Fibroblast of pulmonary artery (primary cell): ENCODE measurements around the gene CSTF1.

Experiments
- DNase-seq: peaks from one replicate; pipeline ENCODE4 v3.0.0-alpha.2; 2010; ENCODE audit warnings: low read depth
- H3K4me3 ChIP-seq: replicated peaks from 2 replicates; pipeline ENCODE4 v1.5.1; 2011; ENCODE audit warnings: low read depth, mild to moderate bottlenecking, control low read depth, low read length, moderate library complexity
- CTCF ChIP-seq: IDR thresholded peaks from 2 replicates; pipeline ENCODE4 v1.5.1; 2011; ENCODE audit warnings: mild to moderate bottlenecking, control low read depth, low read length, inconsistent platforms; ENCODE audit errors: missing control alignments

CSTF1 gene

GRCh38 chr20:56430461-56430860 is 38.0 kb downstream of the CSTF1 start:
- no peak overlapping the region for H3K4me3 ChIP-seq
- no peak for TF ChIP-seq CTCF
- no peak for DNase-seq

- no peak for TF ChIP-seq CTCF
- no peak for DNase-seq
- H3K4me3 ChIP-seq: no peak overlapping the region
Observed at GRCh38 chr20:56430957-56431356, 38.5 kb downstream of the CSTF1 start.

- TF ChIP-seq CTCF: no peak
- H3K4me3 ChIP-seq: no peak overlapping the region
- DNase-seq: no peak
Observed at GRCh38 chr20:56431471-56431870, 39.0 kb downstream of the CSTF1 start.

GRCh38 chr20:56433221-56433879 is 40.9 kb downstream of the CSTF1 start:
- no peak for TF ChIP-seq CTCF
- no peak overlapping the region for H3K4me3 ChIP-seq
- peak; percentile 52 for DNase-seq

- no peak for TF ChIP-seq CTCF
- peak; percentile 91 for DNase-seq
- H3K4me3 ChIP-seq: no peak overlapping the region
Observed at GRCh38 chr20:56433880-56434255, 41.4 kb downstream of the CSTF1 start.

GRCh38 chr20:56437196-56437960 is 44.9 kb downstream of the CSTF1 start:
- H3K4me3 ChIP-seq: no peak overlapping the region
- no peak for DNase-seq
- no peak for TF ChIP-seq CTCF
